A549 treated with AZD2906 at 1 μM for 4 hours (cell line): Measurements from ENCODE around the gene SH3GLB1. TPM values are rescaled to one million over a fixed set of nuclear protein-coding genes. Genes with fewer than 3 reads are reported as not detected.

Source experiments
- total RNA-seq: library from RNA; stranded (reverse); fragments of 200-300 nt; extraction: Qiagen RNA extraction; gene quantifications from 5 replicates; pipeline ENCODE4 v1.2.3, GENCODE V29; 2022

SH3GLB1 gene
- total RNA-seq: 33.3 to 37.6 TPM (median 36.7 TPM) in 5 replicates

GRCh38 chr1:86704458-86704971, at the start of gene SH3GLB1:
TSS of gene SH3GLB1 (plus strand) at chr1:86704576. CDS start at chr1:86704900, 324 bp downstream.

Other genes with a start within 250 kb of the SH3GLB1 start
- gene CLCA1, start 235.6 kb upstream of the SH3GLB1 start, total RNA-seq: not detected in 5 replicates
- not detected in 5 replicates for gene CLCA4, start 157.5 kb upstream of the SH3GLB1 start, total RNA-seq
- gene SELENOF, start 209.6 kb downstream of the SH3GLB1 start, total RNA-seq: 147 to 191 TPM (median 151 TPM) in 5 replicates
- 10.1 to 11.7 TPM (median 11.6 TPM) in 5 replicates for gene HS2ST1, start 210.1 kb downstream of the SH3GLB1 start, total RNA-seq